ENCODE data around the gene NDUFV1.
A peak's percentile ranks its signal among the peaks of the same experiment; 100 is the strongest.
"Not testable (repeated sequence)": the region's sequence is repeated elsewhere in the genome, so short reads cannot be mapped to it uniquely, and the experiment has no call there.

The NDUFV1 gene

GRCh38 chr11:67611165-67611564 is 4.4 kb downstream of the NDUFV1 start:
- no peak for DNase-seq (ENCODE audit: low read depth in 3 of 3, low spot score in 1 of 3)

GRCh38 chr11:67611704-67612587 is 5.2 kb downstream of the NDUFV1 start:
- no peak for DNase-seq (ENCODE audit: low read depth in 3 of 3, low spot score in 1 of 3)

- no peak for DNase-seq (ENCODE audit: low read depth in 3 of 3, low spot score in 1 of 3)
Observed at GRCh38 chr11:67612751-67613150, 6.0 kb downstream of the NDUFV1 start.

DNA sequence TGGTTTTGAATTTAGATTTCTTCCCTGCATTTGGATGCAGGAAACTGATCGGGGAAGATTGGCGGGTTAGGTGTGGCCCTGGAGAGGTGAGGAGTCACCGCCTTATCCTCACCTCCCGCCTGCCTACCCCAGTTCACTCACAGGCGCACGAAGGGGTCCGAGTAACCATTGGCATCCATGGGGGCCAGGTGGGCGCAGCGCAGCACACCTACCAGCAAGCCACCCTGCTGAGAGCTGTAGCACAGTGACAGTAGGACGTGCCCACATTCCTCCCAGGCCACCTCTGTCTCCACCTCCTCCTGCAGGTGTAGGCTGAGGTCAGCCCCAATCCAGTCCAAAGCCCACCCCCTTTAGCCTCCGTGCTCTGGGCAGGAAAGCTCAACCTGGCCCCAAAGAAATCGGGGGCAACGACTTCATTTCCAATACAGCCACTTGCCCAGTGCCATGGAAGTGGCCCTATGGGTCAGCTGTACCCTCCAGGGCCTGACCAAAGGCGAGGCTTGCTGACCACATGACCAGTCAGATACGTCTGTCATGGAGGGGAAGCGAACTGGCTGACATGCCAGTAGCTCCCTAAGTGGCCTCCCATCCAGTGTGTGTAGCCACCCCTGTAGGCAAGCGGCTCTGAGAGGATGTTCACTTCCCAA is 6.7 kb downstream of the NDUFV1 start:
- no peak for DNase-seq (ENCODE audit: low read depth in 3 of 3, low spot score in 1 of 3)

- peak; percentile 61 to 69 (median 68) for DNase-seq (ENCODE audit: low read depth in 3 of 3, low spot score in 1 of 3)
Observed at GRCh38 chr11:67613960-67614715, 7.4 kb downstream of the NDUFV1 start.

DNA sequence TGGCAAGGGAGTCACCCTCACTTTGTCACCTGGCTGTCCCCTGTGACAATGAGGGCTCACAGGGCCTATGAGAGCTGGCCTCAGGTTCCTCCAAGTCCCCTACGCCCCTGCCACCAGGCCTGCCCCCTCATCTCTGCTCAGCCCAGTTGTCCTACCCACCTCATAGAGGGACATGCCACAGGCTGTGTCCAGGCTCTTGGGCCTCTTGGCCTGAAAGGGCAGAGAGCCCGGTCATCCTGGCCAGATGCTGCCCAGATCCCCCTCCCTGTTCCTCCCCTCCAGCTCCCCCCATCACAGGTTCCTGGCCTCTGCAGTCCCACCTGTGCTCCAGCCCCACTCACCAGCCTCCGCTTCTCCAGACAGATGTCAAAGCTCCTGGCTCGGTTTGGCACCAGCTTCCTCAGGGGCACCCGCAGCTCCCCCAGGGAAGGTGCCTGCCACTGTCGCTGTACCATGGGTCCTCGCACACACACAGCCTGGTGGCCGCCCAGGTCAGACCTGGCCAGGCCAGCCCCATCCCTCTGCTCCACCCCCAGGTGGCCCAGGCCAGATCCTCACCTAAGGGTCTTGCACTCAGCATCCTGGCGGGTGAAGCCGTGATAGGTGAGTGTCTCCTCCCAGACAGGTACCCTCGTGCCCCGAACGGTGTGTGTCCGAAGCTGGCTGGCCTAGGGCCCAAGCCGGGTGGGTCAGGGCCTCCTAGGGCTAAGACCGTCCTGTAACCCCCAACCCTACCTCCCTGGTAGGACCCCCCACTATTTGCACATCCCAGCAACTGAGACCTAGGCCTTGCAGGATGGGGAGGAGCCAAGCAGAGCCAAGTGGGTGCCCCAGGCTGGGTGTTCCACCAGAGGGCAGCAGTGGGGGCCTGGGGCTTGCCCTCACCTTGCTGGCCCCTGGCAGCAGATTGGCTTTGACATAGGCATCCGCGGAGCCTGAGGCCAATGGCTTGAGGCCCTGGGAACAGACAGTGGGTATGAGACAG is 8.3 kb downstream of the NDUFV1 start:
- DNase-seq (ENCODE audit: low read depth in 3 of 3, low spot score in 1 of 3): peak in 1 of 3 donors; percentile 38

DNA sequence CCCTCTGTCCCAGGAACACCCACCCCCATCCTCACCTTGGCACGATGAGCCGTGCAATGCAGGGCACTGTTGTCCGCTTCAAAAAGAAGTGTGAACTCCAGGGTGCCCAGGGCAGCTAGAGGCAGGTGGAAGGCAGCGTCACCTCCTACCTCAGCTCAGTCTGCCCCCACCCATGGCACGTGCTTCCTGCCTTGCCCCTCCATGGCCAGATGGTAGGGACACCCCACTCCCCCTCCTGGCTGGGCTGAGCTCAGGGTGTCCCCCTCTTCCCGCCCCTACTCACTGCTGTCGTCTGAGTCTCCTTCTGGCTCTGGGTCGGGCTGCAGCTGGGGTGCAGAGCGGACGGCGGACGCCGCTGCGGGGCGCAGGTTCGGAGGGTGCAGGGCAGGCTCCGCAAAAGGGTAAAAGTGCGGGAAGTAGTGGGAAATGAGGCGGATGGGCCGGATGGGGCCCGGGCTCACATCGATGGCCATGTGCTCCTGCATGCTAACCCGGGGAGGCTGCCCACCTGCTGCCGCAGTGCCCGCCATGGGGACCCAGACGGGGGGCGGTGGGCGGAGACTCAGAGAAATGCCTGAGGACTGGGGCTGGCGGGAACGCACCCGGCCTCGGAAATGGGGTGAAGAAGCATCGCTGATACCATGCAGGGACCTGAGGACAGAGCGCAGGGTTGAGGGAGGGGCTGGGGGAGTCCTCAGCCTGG is 9.1 kb downstream of the NDUFV1 start:
- no peak for DNase-seq (ENCODE audit: low read depth in 3 of 3, low spot score in 1 of 3)

DNA sequence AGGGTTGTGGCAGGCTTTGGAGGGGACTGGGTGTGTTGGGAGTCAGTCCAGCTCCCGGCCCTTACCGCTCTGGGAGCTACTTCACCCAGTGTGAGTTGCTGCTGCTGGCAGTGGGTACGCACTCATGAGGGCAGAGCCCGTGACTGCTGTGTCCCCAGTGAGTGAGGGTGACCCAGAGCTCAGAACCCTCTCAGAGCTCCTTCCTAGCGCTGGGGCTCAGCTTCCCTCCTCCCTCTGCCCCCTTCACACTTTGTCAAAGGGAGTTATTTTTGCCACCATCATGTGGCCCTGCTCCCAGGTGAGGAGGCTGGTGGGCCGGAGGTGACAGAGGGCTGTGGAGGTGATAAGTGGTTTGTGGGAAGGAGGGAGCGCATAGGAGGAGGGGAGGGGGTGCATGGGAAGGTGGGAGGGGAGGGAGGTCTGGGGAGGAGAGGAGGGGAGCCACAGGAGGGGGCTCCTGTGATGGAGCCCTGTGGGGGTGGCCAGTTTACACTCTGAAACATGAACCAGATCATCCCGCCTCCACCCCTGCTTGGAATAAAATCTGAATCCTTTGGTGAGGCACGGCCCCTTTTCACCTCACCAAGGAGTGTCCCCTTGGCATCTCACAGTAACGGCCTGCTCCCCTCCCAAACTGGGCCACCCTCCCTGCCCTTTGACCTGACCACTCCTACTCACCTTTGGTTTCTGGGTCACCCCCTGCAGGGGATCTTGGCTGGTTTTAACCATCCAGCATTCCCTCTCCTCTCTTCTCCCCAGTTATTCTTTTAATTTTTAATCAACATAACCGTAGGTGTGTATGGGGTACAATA is 9.9 kb downstream of the NDUFV1 start:
- no peak for DNase-seq (ENCODE audit: low read depth in 3 of 3, low spot score in 1 of 3)

DNA sequence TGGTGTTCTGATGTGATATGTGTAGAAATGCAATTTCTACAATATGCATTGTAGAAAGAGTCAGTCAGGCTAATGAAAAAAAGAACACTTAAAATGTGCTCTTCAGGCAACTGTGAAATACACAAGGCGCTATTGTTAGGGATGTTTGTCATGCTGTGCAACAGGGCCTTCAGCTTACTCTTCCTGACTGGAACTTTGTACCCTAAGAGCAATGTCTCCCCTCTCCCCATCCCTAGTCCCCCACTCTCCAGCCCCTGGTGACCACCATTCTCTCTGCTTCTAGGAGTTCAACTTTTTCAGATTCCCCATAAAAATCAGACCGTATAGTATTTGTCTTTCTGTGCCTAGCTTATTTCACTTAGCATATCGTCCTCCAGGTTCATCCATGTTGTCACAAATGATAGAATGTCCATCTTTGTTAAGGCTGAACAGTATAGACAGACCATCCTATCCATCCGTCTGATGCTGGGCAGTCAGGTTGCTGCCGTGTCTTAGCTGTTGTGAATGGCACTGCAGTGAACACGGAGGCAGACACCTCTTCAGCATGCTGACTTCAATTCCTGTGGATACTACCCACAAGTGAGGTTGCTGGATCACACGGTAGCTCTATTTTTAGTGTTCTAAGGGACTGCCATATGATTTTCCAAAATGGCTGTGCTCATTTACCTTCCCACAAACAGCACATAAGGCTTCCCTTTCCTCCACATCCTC is 10.7 kb downstream of the NDUFV1 start:
- DNase-seq (ENCODE audit: low read depth in 3 of 3, low spot score in 1 of 3): no peak

- DNase-seq (ENCODE audit: low read depth in 3 of 3, low spot score in 1 of 3): not testable (repeated sequence)
Observed at GRCh38 chr11:67618901-67619659, 12.3 kb downstream of the NDUFV1 start.

GRCh38 chr11:67619683-67620618 is 13.2 kb downstream of the NDUFV1 start:
- DNase-seq (ENCODE audit: low read depth in 3 of 3, low spot score in 1 of 3): not testable (repeated sequence)

- DNase-seq (ENCODE audit: low read depth in 3 of 3, low spot score in 1 of 3): not testable (repeated sequence)
Observed at GRCh38 chr11:67620621-67621020, 13.9 kb downstream of the NDUFV1 start.

DNA sequence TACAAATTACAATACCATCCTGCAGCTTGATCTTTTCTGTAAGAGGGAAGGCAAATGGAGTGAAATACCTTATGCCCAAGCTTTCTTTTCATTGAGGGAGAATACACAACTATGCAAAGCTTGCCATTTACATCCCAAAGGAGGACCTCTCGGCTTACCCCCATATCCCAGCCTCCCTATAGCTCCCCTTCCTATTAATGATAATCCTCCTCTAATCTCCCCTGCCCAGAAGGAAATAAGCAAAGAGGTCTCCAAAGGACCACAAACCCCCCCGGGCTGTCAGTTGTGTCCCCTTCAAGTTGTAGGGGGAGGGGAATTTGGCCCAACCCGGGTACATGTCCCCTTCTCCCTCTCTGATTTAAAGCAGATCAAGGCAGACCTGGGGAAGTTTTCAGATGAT is 15.2 kb downstream of the NDUFV1 start:
- not testable (repeated sequence) for DNase-seq (ENCODE audit: low read depth in 3 of 3, low spot score in 1 of 3)

- DNase-seq (ENCODE audit: low read depth in 3 of 3, low spot score in 1 of 3): not testable (repeated sequence)
Observed at GRCh38 chr11:67622905-67623304, 16.2 kb downstream of the NDUFV1 start.

GRCh38 chr11:67623795-67624194 is 17.1 kb downstream of the NDUFV1 start:
- DNase-seq (ENCODE audit: low read depth in 3 of 3, low spot score in 1 of 3): not testable (repeated sequence)

GRCh38 chr11:67626131-67626833 is 19.5 kb downstream of the NDUFV1 start:
- DNase-seq (ENCODE audit: low read depth in 3 of 3, low spot score in 1 of 3): not testable (repeated sequence)
